GM19455 (cell line): ENCODE data around the gene EIF3F.
A peak's percentile ranks its signal among the peaks of the same experiment; 100 is the strongest.

Experiments
- ATAC-seq: cut with Tn5 transposase; IDR thresholded peaks from one replicate; pipeline ENCODE4 v1.9.1; 2021; ENCODE audit not compliant: unreplicated experiment

EIF3F gene, protein sequence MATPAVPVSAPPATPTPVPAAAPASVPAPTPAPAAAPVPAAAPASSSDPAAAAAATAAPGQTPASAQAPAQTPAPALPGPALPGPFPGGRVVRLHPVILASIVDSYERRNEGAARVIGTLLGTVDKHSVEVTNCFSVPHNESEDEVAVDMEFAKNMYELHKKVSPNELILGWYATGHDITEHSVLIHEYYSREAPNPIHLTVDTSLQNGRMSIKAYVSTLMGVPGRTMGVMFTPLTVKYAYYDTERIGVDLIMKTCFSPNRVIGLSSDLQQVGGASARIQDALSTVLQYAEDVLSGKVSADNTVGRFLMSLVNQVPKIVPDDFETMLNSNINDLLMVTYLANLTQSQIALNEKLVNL

DNA sequence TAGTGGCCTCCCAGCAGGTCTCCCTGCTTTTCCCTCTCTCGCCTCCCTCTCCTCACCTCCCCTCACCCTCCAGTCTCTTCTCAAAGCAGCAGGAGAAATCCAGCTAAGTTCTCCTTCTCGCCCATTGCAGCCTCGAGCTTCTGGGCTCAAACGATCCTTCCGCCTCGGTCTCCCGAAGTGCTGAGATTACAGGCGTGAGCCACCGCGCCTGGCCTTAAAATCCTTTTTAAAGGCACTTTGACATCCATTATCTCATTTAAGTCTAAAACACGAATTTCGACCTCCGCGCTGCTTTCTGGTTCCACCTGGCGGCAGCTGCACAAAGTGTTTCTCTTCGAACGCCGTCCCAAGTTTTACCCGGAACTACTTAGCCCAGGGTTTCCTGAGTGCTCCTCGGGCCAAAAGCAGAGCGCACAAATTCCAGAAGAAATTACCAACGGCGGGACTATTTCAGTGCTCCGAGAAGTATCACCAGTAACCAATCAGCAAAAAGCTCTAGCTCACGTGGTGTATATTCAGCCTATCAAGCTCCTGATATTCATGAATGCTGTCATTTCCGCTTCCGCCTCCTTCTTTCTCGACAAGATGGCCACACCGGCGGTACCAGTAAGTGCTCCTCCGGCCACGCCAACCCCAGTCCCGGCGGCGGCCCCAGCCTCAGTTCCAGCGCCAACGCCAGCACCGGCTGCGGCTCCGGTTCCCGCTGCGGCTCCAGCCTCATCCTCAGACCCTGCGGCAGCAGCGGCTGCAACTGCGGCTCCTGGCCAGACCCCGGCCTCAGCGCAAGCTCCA, at the start of gene EIF3F:
Gene EIF3F (plus strand): TSS at position 570 of the 792 bp plus-strand sequence. CDS start 16 bp downstream, at position 586.
- ATAC-seq, result peak; percentile 98

DNA sequence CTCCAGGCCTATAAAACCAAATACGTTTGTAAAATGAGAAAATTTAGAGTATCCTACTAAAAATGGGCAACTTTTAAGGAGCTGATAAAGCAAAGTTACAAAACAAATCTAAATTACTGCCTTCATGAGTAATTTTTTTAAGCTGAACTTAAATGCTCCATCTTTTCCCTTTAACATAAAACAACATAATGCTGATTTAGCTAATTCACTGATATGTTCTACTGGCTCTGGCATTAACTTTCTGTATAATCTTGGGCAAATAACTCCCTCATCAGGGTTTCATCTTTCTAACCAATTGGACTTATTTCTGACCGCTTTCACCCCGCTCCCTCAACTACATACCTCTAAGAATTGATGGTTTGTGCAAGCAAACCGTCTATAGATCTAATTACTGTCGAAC, 46.0 kb upstream of the EIF3F start:
- ATAC-seq, result no peak

DNA sequence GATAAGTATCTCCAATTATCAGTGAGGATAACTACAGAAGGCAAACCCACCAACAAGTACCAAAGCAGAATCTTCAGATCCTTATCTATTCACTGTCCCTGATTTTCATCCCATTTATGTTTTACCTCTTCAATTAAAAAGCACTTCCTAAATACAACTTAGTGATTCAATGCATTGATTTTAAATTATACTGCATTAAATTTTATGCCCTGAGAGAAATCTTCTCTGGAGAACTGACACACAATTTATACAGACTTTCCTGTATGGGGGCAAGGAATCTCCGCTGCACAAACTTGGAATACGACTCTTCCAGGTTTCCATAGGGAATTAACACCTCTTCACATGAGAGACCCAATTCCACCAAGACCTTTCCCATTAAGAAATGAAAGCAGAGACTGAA, 45.5 kb upstream of the EIF3F start, which contains the start of gene OR10A3:
Gene OR10A3 (minus strand): TSS at position 101 of the 400 bp plus-strand sequence. CDS start 2,188 bp downstream, outside the sequence.
- ATAC-seq, result no peak

DNA sequence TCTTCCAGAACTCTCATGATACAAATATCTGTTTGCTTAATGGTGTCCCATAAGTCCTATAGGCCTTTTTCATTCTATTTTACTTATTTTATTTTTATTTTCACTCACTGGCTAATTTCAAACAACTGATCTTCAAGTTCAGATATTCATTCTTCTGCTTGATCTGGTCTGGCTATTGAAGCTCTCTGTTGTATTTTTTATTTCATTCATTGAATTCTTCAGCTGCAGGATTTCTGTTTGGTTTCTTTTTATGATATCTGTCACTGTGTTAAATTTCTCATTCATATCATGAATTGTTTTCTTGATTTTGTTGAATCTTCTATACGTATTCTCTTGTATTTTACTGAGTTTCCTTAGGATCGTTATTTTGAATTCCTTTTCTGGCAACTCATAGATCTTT, 43.0 kb upstream of the EIF3F start:
- no peak for ATAC-seq

DNA sequence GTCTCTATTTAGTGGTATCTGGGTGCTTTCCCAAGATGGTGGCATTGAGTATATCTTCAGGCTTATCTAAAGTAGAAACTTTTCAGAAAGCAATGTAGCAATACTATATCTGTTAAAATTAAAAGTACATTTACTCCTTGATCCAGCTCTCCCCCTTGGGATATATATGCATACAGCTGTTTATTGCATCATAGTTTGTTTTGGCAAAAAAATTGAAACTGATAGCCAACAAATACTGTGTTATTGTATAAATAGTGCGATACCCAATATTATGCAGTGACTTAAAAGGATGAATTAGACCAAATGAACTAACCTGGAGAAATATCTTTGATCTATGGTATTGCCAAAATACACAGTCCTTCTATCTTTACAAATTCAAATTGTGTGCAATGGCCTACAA, 37.2 kb upstream of the EIF3F start:
- ATAC-seq, result no peak

DNA sequence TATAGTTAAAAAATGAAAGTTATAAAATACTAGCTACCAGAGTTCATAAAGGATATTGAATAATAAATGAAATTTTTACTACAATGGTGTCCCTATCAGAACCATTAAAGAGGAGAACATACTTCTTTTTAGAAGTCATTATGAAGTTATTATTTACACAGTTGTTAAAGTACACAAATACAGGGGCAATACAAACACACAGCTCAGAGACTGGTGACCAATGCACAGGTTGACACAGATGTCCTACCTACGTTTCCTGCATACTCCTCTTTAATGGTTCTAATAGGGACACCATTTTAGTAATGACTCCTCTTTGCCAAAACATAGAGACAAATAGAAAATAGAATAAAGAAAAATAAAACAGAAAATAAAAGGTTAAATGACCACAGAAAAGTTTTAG, 31.9 kb upstream of the EIF3F start:
- ATAC-seq, result no peak

DNA sequence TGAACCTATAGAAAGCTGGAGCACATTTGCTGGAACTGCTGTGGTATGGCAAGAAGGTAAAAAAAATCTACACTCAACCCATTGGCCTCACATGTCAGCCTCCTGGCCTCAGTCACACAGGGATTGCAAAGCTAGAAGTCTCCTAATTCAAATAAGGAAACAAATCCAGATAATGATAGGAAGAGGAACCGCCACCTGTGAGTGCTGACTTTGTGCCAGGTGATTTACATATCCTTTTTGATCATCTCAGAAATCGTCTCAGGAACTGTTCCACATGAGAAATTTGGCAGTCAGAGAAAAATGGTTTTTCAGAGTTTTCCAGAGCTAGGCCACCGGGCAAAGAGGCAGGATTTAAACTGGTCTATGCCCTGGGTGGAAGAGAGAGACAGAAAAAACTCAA, 22.9 kb upstream of the EIF3F start:
- no peak for ATAC-seq

DNA sequence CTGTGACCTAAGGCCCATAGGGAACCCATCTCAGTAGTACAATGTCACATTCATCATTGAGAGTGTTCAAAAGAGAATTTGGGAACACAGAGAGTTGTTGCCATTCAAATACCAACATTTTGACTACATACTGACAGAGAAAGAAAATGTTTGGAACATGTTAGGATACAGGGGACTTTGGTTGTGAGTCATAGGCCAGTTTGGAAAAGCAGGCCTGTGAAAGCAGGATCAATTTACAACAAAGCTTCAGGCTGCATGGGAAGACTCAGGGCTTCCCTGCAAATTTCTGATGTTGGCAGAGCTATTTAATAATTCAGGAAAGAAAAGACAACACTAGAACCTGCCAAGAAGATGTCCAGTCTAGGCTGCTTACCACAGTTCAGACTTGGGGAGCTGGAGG, 22.3 kb upstream of the EIF3F start:
- ATAC-seq, result no peak

DNA sequence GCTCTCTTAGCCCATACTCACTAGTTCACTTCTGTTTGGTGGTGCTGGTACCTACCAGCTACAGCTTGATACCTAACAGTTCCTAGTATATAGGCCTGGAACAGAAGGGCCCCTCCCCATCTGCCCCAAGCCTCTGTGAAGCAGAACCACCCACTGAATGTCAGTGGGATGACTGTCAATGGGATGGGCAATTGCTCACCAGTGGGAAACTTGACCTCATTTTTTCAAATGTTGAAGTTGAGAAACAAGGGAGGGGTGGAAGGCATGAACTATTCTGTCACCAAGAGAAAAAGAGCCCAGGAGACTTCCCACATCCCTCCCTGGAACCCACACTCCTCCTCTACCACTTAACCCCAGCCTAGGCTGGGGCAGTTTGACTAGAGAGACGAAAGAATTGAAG, 21.8 kb upstream of the EIF3F start, which contains the start of gene NLRP10:
Gene NLRP10 (minus strand): TSS at position 62 of the 400 bp plus-strand sequence. CDS start 1,952 bp downstream, outside the sequence.
- no peak for ATAC-seq

DNA sequence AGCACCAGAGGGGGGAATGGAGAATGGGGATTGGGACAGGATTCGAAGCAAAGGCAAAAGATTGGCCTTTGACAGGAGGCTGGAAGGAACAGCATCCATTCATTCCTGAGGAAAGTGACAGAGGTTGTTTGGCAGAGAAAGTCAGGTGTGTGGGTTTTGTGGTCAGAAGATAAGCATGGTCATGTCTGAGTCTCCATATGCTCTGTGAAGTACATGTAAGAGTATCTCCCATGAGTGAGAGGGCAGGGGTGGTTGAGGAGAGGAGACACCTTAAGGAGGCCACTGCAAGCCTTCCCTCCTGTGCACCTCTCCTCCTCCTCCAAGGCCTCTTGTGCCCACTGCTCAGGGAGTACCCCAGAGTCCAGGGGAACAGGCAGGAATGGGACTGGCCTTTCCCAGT, 20.0 kb upstream of the EIF3F start:
- no peak for ATAC-seq

DNA sequence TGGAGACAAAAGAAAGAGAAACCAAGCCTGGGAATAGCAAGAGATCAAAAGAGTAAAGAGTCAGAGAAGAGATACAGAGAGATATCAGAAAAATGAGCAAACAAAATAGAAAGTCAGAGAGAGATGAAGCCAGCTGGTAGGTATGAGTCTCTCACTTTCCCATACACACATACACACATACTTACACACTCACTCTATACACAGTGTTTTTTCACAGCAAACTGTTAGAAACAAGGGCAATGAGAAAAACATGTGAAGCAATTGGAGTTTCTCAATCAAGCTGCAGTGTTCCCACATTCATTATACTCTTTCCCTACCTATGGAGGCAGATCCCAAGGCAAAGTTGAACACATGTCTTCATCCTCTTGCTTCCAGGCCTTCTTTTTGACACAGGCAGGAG, 19.3 kb upstream of the EIF3F start:
- no peak for ATAC-seq

DNA sequence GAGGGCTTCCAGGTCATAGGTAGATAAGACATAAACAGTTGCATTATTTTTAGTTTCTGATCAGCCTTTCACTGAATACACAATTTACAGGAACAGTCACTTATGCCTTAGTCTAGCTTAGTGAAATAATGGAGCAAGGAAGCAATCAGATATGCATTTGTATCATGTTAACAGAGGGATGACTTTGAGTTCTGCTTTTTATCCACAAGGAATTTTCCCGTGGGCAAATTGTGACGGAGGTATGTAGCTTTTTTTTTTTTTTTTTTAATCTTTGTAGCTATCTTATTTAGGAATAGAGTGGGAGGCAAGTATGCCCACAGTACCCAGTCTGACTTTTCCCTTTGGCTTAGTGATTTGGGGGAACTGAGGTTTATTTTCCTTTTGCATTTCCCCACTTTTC, 18.5 kb upstream of the EIF3F start:
- ATAC-seq, result no peak

DNA sequence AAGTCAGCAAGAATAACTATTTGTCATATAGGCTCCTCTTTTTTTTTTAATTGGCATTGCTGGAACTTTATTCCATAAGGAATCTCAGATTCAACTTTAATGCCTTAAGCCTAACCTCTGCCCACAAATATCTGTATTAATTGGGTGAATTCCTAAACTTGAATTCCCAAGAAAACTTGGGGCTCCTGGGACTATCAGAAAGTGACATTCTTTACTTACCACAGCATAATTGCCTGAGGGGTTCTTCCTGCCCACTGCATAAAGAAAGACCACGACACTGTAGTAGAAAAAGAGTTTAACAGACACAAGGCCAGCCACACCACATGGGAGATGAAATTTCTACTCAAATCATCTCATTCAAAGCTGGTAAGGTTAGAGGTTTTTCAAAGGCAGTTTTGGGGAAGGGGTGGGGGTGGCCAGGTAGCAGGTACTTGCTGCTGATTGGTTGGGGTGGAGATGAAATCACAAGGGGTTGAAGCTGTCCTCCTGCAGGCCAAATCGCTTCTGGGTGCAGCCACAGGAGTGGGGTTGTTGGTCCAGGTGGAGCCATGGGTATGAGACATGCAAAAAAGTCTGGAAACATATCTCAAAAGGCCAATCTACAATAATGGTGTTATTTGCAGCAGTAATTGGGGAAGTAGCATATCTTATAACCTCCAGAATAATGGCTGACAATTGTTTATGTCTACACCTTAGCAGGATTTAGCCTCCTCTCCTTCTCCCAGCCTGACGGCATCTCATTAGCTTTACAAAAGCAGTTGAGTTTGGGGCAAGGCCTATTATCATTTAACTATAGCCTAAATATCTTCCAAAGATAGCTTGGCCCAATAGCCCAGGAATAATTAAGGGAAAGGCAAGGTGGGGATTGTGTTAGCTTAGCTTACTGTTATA, 17.1 kb upstream of the EIF3F start:
- no peak for ATAC-seq

DNA sequence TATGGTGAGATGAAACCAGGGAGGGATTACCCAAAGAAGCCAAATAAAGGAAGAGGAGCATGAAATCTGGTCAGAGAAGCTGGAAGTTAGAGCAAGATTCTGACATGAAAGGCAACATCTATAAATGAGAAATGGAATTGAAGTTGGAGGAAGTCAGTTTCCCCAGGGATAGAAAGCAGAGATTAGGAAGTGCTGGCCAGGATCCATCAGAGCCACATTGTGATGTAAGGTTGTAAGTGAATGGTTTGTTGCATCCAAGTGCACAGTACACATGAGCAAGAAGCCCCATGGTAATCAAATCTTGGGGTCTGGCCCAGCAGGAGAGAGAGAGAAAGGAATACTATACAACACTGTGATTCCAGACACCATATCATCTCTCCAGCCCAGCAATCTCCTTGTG, 15.3 kb upstream of the EIF3F start:
- ATAC-seq, result no peak

DNA sequence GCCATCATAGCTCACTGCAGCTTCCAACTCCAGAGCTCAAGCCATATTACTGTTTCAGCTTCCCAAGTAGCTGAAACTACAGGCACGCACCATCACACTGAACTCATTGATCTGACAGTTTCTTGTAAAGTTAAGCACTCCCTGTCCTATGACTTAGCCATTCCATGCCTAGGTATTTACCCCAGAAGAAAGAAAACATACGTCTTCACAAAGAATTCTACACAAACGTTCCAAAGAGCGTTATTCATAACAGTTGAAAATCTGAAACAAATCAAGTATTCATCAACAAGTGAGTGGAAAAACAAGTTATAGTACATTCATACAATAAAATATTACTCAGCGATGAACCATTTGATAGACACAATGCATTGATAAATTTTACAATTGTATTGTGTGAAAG, 14.1 kb upstream of the EIF3F start:
- no peak for ATAC-seq

DNA sequence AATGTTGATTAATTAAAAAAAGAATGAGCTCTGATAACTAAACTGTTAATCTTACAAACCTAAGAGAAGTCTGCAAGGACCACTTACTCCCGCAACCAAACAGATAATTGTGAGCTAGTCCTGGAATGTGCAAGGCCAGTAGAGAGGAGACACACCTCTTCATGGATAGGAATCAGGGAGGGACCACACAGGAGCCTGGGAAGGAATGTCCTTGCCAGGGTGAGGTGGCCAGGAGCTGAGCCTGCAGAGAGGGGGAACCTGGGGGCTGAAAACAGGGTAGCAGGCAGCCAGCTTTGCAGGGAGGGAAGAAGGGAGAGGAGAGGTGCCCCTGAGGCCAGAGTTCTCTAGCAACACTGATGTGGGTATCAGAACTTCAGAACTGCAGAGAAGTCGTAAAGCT, 12.5 kb upstream of the EIF3F start:
- ATAC-seq, result no peak

DNA sequence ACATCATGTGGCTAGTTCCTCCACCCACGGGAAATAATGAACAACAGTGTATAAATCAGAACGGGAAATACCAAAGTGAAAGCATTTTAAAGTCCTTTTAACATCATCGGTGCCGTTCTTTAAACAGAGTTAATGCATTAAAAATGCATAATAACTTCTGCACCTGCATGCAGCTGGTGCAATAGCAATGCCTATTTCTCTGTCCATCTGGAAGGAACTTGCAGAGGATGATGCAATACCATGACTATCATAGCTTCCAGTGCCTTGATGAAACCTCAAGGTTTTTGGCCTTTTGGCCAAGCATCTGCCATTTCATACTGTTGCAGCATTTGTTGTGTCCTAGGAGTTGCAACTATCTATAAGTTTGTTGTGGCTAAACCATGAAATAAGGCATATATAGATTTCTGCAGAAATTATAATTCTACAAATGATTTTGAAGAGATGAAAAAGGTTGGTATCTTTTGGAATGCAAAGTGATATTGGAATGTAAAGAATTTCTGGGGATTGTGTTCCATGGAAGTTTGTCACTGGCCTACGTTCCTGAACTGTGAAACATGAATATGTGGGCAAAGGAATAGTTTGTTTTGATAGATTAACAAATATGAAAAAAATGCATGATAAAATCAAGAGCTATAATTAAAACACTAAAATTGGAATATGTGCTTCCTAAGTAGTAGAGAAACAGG, 9.8 kb upstream of the EIF3F start:
- no peak for ATAC-seq

DNA sequence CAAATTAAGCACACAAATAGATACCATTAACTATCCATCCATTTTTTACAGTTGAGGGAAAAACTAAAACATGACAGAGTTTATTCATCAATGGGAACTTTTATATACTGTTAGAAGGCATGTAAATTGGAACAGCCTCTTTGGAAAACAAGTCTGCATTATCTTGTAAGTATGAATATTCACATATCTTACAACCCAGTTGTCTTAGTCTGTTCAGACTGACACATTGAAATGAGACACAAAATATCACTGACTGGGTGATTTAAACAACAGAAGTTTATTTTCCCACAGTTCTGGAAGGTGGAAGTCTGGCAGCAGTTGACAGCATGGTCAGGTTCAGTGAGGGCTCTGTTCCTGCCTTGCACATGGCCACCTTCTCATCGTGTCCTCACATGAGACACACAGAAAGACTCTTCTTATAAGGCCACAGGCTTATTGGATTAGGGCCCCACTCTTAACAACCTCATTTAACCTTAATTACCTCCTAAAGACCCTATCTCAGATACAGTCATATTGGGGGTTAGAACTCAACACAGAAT, 5.4 kb upstream of the EIF3F start:
- ATAC-seq, result no peak

DNA sequence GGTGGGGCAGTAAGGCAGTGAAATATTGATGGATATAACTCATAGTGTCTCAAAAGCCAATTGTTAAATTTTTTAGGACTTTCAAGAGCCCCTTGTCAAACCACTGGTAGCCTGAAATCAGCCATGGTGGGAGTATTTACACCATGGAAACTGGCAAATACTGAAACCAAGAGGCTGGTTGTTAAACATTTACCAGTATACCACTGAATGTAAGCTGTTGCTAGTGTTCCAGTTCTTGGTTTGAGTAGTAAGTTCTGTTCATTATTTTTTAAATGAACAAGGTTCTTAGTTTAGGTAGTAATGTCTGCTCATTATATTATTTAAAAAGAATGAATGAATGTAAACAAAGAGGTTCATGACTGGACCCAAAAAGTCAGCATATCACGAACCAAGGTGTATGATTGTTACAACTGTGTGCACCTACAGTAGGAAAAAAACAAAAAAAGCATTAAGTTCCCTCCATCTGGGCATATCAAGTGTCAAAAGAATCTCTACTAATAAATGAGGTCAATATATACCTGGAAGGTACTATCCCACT, 4.5 kb upstream of the EIF3F start:
- ATAC-seq, result no peak
